GM21576 (cell line): Measurements from ENCODE around the gene USH2A.

Source experiments
- ATAC-seq: cut with Tn5 transposase; IDR thresholded peaks from one replicate; pipeline ENCODE4 v1.9.1; 2021; ENCODE audit warnings: mild to moderate bottlenecking, moderate library complexity; ENCODE audit not compliant: unreplicated experiment

USH2A gene

GRCh38 chr1:216422821-216423520, at the start of gene USH2A:
Gene USH2A, minus strand, starts transcription at chr1:216423448. Its CDS starts 1,112 bp downstream, at chr1:216422336.
- ATAC-seq: no peak

- no peak for ATAC-seq
These were observed 43.0 kb upstream of the USH2A start for GRCh38 chr1:216466162-216466801.

GRCh38 chr1:216464489-216464888, 41.2 kb upstream of the USH2A start:
- ATAC-seq: no peak

- no peak for ATAC-seq
These were observed 39.0 kb upstream of the USH2A start for GRCh38 chr1:216462066-216462775.

GRCh38 chr1:216461466-216461865, 38.2 kb upstream of the USH2A start:
- no peak for ATAC-seq

GRCh38 chr1:216459651-216460207, 36.5 kb upstream of the USH2A start:
- no peak for ATAC-seq

- ATAC-seq: no peak
These were observed 35.6 kb upstream of the USH2A start for GRCh38 chr1:216458812-216459211.

GRCh38 chr1:216457356-216457755, 34.1 kb upstream of the USH2A start:
- ATAC-seq: no peak

GRCh38 chr1:216456682-216457081, 33.4 kb upstream of the USH2A start:
- no peak for ATAC-seq

- no peak for ATAC-seq
These were observed 30.5 kb upstream of the USH2A start for GRCh38 chr1:216453777-216454176.

GRCh38 chr1:216450227-216450626, 27.0 kb upstream of the USH2A start:
- no peak for ATAC-seq

- no peak for ATAC-seq
These were observed 24.8 kb upstream of the USH2A start for GRCh38 chr1:216448011-216448510.

GRCh38 chr1:216437603-216438002, 14.4 kb upstream of the USH2A start:
- no peak for ATAC-seq

- ATAC-seq: no peak
These were observed 11.0 kb upstream of the USH2A start for GRCh38 chr1:216434232-216434631.

- no peak for ATAC-seq
These were observed 9.9 kb upstream of the USH2A start for GRCh38 chr1:216433175-216433574.

GRCh38 chr1:216430744-216431143, 7.5 kb upstream of the USH2A start:
- ATAC-seq: no peak

GRCh38 chr1:216425577-216425976, 2.3 kb upstream of the USH2A start:
- ATAC-seq: no peak

- no peak for ATAC-seq
These were observed 2.5 kb downstream of the USH2A start for GRCh38 chr1:216420746-216421145.

GRCh38 chr1:216420263-216420662, 3.0 kb downstream of the USH2A start:
- no peak for ATAC-seq

GRCh38 chr1:216416488-216416887, 6.8 kb downstream of the USH2A start:
- no peak for ATAC-seq

GRCh38 chr1:216410026-216410425, 13.2 kb downstream of the USH2A start:
- no peak for ATAC-seq
